ENCODE results near the gene EREG.

- TF ChIP-seq, protein P1, sequence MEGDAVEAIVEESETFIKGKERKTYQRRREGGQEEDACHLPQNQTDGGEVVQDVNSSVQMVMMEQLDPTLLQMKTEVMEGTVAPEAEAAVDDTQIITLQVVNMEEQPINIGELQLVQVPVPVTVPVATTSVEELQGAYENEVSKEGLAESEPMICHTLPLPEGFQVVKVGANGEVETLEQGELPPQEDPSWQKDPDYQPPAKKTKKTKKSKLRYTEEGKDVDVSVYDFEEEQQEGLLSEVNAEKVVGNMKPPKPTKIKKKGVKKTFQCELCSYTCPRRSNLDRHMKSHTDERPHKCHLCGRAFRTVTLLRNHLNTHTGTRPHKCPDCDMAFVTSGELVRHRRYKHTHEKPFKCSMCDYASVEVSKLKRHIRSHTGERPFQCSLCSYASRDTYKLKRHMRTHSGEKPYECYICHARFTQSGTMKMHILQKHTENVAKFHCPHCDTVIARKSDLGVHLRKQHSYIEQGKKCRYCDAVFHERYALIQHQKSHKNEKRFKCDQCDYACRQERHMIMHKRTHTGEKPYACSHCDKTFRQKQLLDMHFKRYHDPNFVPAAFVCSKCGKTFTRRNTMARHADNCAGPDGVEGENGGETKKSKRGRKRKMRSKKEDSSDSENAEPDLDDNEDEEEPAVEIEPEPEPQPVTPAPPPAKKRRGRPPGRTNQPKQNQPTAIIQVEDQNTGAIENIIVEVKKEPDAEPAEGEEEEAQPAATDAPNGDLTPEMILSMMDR (IDR thresholded peaks at IDR 0.05), result no peak
- no peak for TF ChIP-seq POLR2AphosphoS5 (IDR thresholded peaks at IDR 0.05)
These were observed 45.5 kb upstream of the EREG start for GRCh38 chr4:74319470-74319869.
